ENCODE measurements around the gene ANGPTL5.

DNA sequence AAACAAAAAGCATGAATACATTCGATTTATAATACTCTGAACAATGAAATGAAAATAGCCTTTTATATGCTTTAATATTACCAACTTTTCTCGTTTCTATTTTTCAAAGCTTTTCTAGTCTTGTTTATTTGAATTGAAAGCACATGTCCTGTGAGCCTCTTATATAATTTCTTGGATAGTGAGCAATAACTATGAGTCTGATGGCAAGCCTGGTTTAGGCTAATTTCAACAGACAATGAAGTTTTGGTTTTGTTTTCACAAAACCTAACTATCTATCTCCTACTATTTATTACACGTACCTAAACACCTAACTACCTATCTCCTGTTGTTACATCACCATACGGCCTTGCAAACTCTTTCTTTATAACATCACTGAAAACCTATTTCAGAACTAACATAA is 30.7 kb downstream of the ANGPTL5 start:
- TF ChIP-seq, protein P1, sequence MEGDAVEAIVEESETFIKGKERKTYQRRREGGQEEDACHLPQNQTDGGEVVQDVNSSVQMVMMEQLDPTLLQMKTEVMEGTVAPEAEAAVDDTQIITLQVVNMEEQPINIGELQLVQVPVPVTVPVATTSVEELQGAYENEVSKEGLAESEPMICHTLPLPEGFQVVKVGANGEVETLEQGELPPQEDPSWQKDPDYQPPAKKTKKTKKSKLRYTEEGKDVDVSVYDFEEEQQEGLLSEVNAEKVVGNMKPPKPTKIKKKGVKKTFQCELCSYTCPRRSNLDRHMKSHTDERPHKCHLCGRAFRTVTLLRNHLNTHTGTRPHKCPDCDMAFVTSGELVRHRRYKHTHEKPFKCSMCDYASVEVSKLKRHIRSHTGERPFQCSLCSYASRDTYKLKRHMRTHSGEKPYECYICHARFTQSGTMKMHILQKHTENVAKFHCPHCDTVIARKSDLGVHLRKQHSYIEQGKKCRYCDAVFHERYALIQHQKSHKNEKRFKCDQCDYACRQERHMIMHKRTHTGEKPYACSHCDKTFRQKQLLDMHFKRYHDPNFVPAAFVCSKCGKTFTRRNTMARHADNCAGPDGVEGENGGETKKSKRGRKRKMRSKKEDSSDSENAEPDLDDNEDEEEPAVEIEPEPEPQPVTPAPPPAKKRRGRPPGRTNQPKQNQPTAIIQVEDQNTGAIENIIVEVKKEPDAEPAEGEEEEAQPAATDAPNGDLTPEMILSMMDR (conservative IDR thresholded peaks at IDR 0.05; ENCODE audit: low read depth in 2 of 2), result no peak
- TF ChIP-seq REST (IDR thresholded peaks at IDR 0.05; ENCODE audit: unreplicated experiment) (no peak), POLR2AphosphoS5 (IDR thresholded peaks at IDR 0.05; ENCODE audit: low read depth) (no peak), EZH2 (IDR thresholded peaks at IDR 0.05; ENCODE audit: low read depth, unreplicated experiment) (no peak), JUNB (IDR thresholded peaks at IDR 0.05; ENCODE audit: unreplicated experiment) (no peak), CREB1 (CRISPR knock-in tag; IDR thresholded peaks at IDR 0.05; ENCODE audit: low read depth) (no peak), EZH2phosphoT487 (IDR thresholded peaks at IDR 0.05; ENCODE audit: unreplicated experiment) (no peak), STAT1 (IDR thresholded peaks at IDR 0.05; ENCODE audit: unreplicated experiment) (no peak), NANOG (IDR thresholded peaks at IDR 0.05; ENCODE audit: borderline replicate concordance) (no peak)
- TF ChIP-seq, protein P2, sequence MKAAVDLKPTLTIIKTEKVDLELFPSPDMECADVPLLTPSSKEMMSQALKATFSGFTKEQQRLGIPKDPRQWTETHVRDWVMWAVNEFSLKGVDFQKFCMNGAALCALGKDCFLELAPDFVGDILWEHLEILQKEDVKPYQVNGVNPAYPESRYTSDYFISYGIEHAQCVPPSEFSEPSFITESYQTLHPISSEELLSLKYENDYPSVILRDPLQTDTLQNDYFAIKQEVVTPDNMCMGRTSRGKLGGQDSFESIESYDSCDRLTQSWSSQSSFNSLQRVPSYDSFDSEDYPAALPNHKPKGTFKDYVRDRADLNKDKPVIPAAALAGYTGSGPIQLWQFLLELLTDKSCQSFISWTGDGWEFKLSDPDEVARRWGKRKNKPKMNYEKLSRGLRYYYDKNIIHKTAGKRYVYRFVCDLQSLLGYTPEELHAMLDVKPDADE (IDR thresholded peaks at IDR 0.05), result no peak

Data from GM23338 (cell line).